Measurements from ENCODE around the gene SACS. TPM values are rescaled to one million over a fixed set of nuclear protein-coding genes. Genes with fewer than 3 reads are reported as not detected.
"Not testable (repeated sequence)": the region's sequence is repeated elsewhere in the genome, so short reads cannot be mapped to it uniquely, and the experiment has no call there.

SACS gene
- total RNA-seq, 4 donors from 2014 or later = 60.8 to 77.5 (median 65.4) TPM

DNA sequence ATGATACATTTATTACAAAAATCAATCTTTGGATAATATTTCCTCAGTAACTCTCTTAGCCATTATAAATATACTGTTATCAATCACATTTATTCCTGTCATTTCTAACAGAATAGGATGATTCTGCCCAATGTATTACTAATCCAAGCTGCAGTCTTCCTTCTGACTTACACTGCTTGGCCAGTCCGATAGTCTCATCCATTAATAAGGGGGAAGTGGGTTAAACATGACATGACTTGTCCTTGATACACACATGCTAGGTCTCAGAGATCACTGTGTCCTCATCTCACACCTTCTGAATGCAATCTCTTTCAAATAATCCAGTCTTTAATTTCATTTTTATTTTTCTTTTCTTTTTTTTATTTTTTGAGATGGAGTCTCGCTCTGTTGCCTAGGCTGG lies 18.8 kb downstream of the SACS start:
- no peaks in the 10 kb centered on the region for H3K36me3 ChIP-seq
- ATAC-seq = no peak
- H3K4me3 ChIP-seq = no peak overlapping the region
- H3K27ac ChIP-seq = no peak overlapping the region
- TF ChIP-seq EP300 (IDR thresholded peaks at IDR 0.05) (no peak), POLR2A (IDR thresholded peaks at IDR 0.05) (no peak), POLR2AphosphoS5 (IDR thresholded peaks at IDR 0.05) (no peak)
- TF ChIP-seq, protein P1, sequence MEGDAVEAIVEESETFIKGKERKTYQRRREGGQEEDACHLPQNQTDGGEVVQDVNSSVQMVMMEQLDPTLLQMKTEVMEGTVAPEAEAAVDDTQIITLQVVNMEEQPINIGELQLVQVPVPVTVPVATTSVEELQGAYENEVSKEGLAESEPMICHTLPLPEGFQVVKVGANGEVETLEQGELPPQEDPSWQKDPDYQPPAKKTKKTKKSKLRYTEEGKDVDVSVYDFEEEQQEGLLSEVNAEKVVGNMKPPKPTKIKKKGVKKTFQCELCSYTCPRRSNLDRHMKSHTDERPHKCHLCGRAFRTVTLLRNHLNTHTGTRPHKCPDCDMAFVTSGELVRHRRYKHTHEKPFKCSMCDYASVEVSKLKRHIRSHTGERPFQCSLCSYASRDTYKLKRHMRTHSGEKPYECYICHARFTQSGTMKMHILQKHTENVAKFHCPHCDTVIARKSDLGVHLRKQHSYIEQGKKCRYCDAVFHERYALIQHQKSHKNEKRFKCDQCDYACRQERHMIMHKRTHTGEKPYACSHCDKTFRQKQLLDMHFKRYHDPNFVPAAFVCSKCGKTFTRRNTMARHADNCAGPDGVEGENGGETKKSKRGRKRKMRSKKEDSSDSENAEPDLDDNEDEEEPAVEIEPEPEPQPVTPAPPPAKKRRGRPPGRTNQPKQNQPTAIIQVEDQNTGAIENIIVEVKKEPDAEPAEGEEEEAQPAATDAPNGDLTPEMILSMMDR (IDR thresholded peaks at IDR 0.05) = no peak
- no peaks in the 10 kb centered on the region for H3K9me3 ChIP-seq
- 96 to 100% methylated on average over 1 to 2 of the region's 2 CpGs for WGBS, 2 donors (ENCODE audit: low coverage in 1 of 2)
- H3K27me3 ChIP-seq = no peaks in the 10 kb centered on the region
- peaks cover 0 to 11% (median 0%) of the 10 kb centered on the region in 3 donors for H3K4me1 ChIP-seq

DNA sequence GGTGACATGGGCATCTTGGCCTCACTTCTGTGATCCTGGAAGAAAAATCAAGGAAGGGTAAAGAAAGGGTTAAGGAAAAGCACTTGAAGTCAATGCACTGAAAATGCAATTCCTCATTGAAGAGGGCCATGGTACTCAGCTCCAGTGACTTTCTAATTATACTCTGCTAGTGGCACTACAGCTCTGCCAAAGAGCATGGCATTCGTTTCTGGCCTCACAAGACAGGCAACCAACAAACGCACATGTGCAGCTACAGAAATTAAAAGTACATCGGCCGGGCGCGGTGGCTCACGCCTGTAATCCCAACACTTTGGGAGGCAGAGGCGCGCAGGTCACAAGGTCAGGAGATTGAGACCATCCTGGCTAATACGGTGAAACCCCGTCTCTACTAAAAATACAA lies 21.8 kb downstream of the SACS start:
- H3K4me3 ChIP-seq = no peak overlapping the region
- no peaks in the 10 kb centered on the region for H3K36me3 ChIP-seq
- 87% methylated on average over 11 of the region's 11 CpGs; no CpG with 5 or more reads in 1 of the 2 donors for WGBS, 2 donors (ENCODE audit: low coverage in 1 of 2)
- no peak for ATAC-seq
- H3K4me1 ChIP-seq = peaks cover 0 to 11% (median 0%) of the 10 kb centered on the region in 3 donors
- H3K27me3 ChIP-seq = no peaks in the 10 kb centered on the region
- TF ChIP-seq EP300 (IDR thresholded peaks at IDR 0.05) (no peak), POLR2A (IDR thresholded peaks at IDR 0.05) (no peak), POLR2AphosphoS5 (IDR thresholded peaks at IDR 0.05) (no peak)
- TF ChIP-seq, protein P1 (IDR thresholded peaks at IDR 0.05) = no peak
- H3K27ac ChIP-seq = no peak overlapping the region
- H3K9me3 ChIP-seq = no peaks in the 10 kb centered on the region

DNA sequence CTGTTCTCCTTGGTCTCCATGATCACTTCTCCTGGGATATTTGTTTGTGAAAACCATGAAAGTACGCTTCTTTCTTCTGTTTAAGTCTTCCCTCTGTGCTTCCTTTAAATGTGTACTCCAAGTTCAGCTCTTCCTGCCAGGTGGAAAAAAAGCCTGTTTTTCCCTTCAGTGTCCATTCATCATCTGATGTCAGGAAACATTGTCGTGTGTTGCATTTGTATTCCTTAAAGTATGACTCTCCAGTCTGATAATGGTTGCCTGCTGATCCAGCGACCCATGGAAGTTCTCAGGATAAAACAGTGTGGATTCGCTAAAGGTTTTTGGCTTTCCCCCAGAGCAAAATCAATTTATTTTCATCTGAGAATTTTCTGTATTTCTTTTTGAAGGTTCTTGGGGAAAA lies 22.3 kb downstream of the SACS start:
- 55 to 58% methylated on average over 4 of the region's 4 CpGs for WGBS, 2 donors (ENCODE audit: low coverage in 1 of 2)
- H3K27ac ChIP-seq = no peak overlapping the region

DNA sequence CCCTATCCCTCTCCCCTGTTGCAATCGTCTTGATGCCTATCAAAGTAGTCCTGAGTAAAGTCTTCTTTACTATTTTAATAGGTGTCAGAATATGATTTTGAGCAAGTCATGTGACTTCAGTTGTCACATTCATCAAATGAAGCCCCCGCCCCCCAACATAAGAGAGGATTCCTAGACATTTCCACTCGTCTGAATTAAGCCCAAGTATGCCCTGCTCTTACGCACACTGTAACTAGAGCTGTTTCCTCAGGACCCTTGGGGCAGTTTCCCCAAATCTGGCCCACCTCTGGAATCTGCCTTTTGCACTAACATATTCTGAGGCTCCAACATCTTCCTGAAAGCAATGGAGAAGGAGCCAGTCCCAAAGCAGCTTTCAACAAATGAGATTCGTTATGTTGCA lies 25.5 kb downstream of the SACS start:
- TF ChIP-seq, protein P1 (IDR thresholded peaks at IDR 0.05) = no peak
- TF ChIP-seq POLR2A (IDR thresholded peaks at IDR 0.05) (no peak), POLR2AphosphoS5 (IDR thresholded peaks at IDR 0.05) (no peak), EP300 (IDR thresholded peaks at IDR 0.05) (no peak)
- peaks cover 0 to 11% (median 0%) of the 10 kb centered on the region in 3 donors for H3K4me1 ChIP-seq
- 77 to 81% methylated on average over 4 to 5 of the region's 5 CpGs for WGBS, 2 donors (ENCODE audit: low coverage in 1 of 2)
- no peaks in the 10 kb centered on the region for H3K9me3 ChIP-seq
- H3K36me3 ChIP-seq = no peaks in the 10 kb centered on the region
- no peak overlapping the region for H3K27ac ChIP-seq
- no peak overlapping the region for H3K4me3 ChIP-seq
- no peak for ATAC-seq
- no peaks in the 10 kb centered on the region for H3K27me3 ChIP-seq

More for the DNA sequence above, 22.3 kb downstream of the SACS start:
- Histone ChIP-seq H3K4me3 (no peak overlapping the region), H3K27me3 (no peaks in the 10 kb centered on the region), H3K9me3 (no peaks in the 10 kb centered on the region), H3K4me1 (peaks cover 0 to 11% (median 0%) of the 10 kb centered on the region in 3 donors), H3K36me3 (no peaks in the 10 kb centered on the region)
- no peak for ATAC-seq
- no peak for TF ChIP-seq POLR2AphosphoS5 (IDR thresholded peaks at IDR 0.05)
- TF ChIP-seq, protein P1 (IDR thresholded peaks at IDR 0.05) = no peak
- no peak for TF ChIP-seq POLR2A (IDR thresholded peaks at IDR 0.05)
- no peak for TF ChIP-seq EP300 (IDR thresholded peaks at IDR 0.05)

DNA sequence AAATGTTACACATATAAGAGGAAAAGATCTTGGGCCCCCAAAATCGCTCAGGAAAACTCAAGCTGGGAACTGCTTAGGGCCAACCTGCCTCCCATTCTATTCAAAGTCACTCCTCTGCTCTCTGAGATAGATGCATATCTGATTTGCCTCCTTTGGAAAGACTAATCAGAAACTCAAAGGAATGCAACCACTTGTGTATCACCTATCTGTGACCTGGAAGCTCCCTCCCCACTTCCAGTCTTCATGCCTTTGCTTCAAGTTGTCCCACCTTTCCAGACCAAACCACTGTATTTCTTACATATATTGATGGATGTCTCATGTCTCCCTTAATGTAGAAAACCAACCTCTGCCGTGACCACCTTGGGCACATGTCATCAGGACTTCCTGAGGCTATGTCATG lies 32.3 kb downstream of the SACS start:
- not testable (repeated sequence) for H3K4me3 ChIP-seq, H3K36me3 ChIP-seq, H3K4me1 ChIP-seq, H3K27ac ChIP-seq, H3K9me3 ChIP-seq, ATAC-seq, H3K27me3 ChIP-seq
- 92 to 100% methylated on average over 2 of the region's 2 CpGs for whole genome bisulfite sequencing, 2 donors (ENCODE audit: low coverage in 1 of 2)

Measured in gastroesophageal sphincter (tissue), 4 donors.